Head of caudate nucleus (tissue), 42 donors: ENCODE measurements around the gene C11orf65.

Source experiments
- DNase-seq, 42 donors: peaks; one replicate each; pipeline versions ENCODE4 v3.0.0 to v3.0.0-alpha.2; 2020 to 2021; ENCODE audit warnings: mixed read lengths in 7 of 42
- intact Hi-C: fragments of 100-400 bp; cut with DNase I; formaldehyde crosslinking; loops from one replicate; pipeline ENCODE4 v1.15.0; 2022

C11orf65 gene, protein sequence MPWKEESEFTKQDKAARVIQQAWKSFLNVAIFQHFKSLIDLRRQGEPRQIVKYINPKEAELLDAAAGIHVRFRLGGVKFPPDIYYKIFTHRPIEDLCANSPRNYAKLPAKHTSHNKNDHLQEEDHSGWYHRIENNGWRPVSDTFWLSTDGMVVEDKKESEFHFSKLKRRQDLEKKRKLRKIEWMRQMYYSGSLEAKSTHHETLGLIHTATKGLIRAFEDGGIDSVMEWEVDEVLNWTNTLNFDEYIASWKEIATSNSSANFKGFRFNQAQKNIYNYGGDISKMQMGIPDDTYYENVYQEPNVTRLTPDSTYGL

DNA sequence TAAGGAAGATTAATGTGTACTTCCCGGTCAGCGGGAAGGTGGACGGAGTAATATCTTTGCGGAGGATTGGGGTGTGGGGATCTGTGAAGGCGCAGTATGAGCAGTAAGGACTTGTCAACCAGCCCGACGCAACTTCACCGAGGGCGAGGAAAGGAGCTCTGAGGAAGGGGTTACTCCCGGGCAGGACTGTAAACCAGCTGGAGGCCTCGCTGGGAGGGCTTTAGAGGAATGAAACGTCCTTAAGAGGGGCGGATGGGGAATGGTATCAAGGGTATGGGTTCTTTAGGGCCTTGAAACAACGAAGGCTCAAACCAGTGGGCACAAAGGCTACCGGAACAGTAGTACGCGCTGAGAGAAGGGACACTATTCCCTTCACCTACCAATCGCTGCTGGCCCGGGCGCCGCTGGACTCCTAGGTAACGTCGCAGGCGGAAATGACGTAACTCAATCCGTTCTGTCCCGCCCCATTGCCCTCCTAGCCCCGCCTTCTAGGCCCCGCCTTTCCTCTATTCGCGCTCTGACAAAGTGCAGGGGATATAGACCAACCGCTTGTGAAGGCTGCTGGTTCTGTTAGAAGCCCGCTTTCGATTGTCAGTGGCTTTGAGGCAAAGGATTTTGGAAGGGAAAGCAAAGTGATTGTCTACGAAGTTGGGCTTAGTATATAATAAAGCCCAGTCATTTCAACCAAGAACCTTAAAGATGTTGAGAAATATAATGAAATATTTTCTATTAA is at the start of gene C11orf65:
TSS of gene C11orf65 (minus strand) at position 439 of the 733 bp plus-strand sequence. CDS start 5,970 bp downstream, outside the sequence.
- intact Hi-C loops: loop anchor here (10.0 kb wide), 1 partner anchor 242 kb away; the partner anchor contains the start of genes ATM and NPAT
- DNase-seq: peak; percentile 94 to 99 (median 98)

DNA sequence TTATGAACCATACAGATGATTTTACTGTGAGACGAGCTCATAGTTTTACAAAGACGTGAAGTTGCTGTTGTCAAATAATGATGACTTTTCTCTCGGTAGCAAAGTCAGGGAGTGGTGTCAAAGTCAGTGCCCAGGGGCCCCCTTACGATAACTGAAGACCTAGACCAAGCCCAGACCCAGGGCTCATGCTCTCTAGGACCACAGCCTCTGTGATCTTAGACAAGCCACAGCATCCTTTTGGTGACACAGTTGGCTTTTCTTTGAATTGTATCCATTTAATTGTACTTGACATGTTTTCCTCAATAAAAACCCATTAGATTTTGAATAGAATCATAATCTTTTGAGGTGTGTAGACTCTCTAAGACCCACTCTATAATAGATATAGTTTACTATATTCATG is 48.8 kb upstream of the C11orf65 start:
- no peak for DNase-seq
- intact Hi-C loops: no loop called here

DNA sequence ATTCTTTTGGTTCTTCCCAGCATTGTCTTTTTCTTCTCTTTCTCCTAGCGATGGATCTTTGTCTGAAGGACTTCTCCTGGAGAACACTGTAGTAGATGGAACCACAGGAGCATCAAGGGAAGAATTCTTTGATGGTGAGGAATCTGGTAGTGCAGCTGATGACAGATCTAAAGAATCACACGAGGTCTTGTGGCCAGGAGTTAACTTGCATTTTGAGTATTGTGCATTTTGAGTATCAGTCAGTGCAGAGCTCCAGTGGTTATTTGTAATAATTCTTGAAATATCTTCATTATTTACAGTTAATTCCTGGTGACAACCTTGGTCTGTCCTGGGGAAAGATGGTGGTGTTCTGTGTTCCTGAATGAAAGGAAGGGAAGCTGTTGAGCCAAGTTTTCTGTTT is 45.4 kb upstream of the C11orf65 start:
- intact Hi-C loops: no loop called here
- DNase-seq: no peak

DNA sequence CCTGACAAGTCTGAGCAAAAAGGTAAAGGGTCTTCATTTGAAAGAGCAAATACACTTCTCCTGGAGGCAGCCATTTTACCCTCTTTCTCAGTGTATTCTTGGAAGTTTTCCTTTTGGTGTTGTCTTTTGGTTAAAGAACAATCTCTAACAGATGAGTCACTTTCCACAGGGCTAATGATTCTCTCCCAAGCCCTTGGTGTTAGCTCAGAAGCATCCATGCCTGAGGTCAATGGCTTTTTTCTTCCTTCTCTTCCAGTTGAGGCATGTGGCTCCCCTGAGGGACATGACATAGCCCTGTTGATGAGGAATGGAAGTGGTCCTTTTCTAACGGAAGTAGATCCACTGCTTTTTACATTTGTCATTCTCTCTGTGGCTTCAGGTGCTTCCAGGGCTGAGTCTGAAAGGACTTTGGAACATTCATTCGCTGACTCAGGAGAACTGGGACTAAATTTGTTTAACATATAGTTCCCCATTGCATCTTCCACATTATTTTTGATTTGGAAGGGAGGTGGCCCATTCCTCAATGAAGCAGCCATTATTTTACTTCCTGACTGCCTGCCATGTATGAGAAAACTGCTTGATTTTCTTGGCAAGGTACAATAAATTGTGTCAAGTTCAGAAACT is 44.6 kb upstream of the C11orf65 start:
- no peak for DNase-seq
- intact Hi-C loops: no loop called here

DNA sequence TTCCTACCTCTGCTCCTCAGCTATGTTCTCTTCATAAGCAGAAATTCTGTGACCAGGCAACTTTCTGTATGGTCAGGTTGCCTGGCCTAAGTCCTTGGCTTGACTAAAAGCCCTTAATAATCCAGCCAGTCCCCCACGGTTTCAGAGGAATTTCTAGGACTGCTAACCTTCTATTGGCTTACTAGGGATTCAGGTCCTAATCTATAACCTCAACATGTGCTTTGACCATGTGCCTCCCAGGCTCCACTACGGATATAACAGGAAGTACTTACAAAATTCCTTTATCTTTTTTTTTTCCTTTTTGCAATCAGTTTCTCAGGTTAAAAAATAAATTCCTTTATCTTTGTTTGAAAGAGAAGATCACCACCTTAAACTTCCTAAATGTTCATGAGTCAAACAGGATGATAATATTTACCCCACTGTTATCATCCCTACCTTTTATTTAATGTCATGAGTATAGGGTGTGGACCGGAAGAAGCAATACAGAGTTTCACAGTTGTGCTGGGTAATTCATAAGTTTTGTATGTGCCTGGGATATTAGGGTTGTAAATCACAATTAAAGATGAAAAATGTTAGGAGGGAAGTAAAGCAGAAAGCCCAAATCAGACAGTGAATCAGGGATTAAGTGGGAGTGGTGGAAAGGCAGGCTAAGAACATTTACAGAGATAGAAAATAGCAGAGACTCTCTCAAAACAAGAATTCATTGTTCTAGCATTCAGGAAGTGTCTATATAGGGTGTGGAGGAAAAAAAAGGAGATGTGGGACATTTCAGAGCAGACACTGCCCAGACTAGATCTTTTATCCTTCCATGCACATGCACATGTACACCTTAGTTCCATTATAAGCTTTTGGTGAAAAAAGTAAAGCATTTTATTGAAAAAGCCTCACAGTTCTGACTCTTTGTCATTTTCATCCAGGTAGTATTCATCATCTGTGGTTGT is 41.6 kb upstream of the C11orf65 start:
- DNase-seq: no peak
- intact Hi-C loops: no loop called here

DNA sequence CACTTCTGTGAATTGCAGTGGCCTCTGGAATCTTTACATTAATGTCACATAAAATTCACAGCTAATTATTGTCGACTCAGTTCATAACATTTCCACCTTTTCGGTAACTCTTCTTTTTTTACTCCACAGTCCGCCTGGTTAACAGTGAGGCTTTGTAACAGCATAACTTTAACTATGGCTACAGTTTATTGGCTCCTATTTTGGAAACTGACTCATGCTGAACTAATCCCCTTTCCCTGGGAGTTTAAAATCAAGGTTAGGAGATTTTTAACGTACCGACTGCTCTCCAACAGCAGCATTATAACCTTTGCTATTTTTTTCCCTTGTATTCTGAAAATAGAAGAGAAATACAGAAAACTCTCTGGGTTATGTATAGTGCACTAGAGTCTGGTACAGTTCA is 34.1 kb upstream of the C11orf65 start:
- DNase-seq: no peak
- intact Hi-C loops: no loop called here

DNA sequence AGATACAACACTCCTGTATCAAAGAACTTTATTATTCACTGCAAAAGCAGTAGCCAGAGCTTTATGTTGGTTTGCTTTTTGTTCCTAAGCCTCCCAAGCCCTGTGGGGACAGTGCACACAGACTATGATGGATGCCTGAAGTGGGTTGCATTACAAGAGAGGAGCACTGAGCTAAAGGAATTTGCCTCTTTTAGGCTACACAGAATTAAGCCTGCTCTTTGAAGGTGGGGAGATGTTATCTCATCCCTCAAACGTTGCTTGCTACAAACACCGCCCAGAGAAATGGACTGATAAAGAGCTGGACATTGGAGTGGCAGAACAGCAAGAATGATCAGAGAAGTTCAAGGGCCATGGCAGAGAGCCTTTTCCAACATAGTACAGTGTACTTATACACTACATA is 33.4 kb upstream of the C11orf65 start:
- no peak for DNase-seq
- intact Hi-C loops: no loop called here

DNA sequence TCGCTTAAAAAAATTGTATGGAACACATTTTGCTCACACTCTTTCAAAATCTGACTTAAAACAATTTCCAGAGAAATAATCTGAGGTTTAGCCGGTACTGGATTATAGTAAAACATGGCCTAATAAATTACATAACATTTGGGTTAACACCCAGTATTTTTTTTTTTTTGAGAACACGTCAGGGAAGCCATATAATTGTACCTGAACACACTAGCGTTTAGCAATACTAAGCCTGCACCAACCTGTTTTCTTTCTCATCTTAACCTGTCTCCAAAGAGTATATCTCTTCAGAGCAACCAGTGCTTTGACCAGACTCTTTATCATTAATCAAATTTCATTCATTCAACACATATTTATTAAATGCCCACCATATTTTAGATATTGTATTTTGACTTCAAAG is 32.8 kb upstream of the C11orf65 start:
- intact Hi-C loops: no loop called here
- no peak for DNase-seq

DNA sequence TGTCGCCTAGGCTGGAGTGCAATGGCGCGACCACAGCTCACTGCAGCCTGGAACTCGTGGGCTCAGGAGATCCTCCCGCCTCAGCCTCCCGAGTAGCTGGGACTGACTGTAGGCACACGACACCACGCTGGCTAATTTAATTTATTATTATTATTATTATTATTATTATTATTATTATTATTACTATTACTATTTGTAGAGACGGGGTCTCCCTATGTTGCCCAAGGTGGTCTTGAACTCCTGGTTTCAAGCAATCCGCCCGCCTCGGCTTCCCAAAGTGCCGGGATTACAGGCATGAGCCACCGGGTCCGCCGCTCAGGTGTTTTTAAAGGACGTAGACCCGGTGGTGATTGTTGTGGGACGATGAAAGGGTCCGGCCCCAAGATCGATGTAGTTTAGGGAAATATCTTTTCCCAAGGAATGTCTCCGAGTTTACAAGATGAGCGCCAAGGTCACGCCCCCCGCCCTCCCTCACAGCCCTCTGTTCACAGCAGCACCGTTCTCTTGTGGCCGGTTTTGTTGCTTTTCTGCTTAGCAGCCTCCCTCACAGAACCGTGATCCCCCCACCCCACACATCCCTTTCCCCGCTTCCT is 31.6 kb upstream of the C11orf65 start:
- intact Hi-C loops: no loop called here
- no peak for DNase-seq

DNA sequence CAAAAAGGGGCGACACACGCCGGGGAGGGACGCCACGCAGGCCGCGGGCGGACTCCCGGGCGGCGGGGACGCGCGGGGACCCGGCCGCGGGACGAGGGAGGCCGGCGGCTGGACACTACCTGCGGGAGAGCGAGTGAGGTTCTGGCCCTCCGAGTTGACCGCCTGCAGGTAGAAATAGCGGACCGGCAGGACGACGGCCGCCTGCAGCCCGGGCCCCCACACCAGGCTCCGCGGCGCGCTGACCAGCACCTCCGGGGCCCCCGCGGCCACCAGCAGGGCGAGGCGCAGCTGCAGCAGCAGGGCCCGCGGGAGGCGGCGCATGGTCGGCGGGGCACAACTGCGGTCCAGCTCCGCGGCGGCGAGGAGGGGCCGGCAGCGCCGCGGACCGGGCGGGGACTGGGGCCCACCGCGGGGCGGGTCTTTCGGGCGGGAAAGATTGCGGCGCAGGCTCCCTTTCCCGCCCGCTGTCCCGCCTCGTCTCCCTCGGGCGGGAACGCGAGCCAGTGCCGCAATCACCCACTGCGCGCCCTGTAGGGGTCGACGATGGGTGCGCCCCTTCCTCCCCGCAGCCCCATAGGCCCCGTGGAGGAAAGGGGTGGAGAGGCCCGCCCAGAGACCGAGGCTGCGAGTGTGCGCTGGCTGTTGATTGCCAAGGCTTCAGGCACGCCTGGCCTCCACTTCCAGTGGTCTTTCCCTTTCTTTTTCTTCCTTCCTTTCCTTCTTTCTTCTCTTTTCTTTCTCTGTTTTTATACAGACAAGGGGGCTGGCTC is 30.9 kb upstream of the C11orf65 start, which contains the start of gene POGLUT3:
TSS of gene POGLUT3 (minus strand) at position 339 of the 770 bp plus-strand sequence. CDS start at position 321, 18 bp downstream.
- intact Hi-C loops: no loop called here
- DNase-seq: peak in 38 of 42 donors; percentile 25 to 80 (median 56)

DNA sequence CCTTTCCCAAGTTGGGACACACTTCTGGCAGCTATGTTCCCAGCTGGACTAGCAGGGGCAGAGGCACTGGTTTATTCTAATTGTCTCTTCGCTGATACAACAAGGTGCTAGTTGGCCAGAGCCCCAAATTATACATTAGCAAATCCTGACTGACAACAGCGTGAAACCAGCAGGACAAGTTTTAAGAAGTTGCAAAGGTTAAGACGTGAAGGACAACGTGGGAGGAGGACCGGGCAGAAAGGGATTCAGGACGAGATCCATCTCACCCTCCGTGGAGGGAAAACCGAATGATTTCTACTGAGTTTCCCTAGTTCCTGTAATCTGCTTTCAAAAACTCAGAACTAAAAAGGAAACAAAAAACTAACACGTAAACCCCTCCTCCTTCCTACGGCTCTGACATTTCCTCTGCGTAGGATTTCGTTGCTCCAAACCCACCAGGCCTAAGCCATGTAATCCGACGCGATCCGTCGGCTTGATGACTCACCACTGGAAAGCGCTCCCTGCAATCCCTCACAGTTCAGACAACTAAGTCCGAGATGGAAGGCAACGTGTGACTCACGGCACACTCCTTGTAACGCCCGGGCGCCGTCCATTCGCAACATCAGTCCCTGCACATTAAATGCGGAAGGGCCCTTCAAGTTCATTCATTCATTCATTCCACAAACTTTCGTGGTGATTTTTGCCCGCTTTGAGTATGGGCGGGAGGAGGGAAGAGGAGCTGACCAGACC is 30.2 kb upstream of the C11orf65 start:
- intact Hi-C loops: no loop called here
- DNase-seq: peak; percentile 22 to 86 (median 61)

DNA sequence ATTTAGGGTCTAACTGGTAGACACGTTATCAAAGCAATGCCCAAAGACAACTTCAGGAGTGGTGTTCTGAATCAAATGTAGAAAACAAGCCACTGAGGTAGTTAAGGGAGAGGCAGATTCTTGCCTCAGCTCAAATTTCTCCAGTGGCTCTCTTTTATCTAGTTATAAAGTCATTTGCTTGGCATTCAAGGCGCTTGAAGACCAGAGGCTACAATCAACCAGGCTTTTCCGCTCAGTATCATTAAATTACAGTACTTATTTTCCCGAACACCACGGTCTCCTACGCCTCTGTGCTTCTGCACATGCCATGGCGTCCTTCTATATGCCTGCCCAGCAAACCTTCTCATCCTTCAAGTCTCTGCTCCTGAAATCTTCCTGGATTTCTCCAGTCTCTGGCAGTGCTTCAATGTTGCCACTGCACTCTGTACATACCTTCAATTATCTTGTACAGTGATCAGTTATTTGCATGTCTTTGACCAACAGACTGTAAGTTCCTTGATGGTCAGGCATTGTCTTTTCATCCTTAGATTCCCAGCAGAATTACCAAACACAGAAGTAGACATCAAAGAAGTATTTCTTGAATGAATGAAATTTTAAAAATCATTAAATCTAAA is 29.4 kb upstream of the C11orf65 start:
- DNase-seq: no peak
- intact Hi-C loops: no loop called here

DNA sequence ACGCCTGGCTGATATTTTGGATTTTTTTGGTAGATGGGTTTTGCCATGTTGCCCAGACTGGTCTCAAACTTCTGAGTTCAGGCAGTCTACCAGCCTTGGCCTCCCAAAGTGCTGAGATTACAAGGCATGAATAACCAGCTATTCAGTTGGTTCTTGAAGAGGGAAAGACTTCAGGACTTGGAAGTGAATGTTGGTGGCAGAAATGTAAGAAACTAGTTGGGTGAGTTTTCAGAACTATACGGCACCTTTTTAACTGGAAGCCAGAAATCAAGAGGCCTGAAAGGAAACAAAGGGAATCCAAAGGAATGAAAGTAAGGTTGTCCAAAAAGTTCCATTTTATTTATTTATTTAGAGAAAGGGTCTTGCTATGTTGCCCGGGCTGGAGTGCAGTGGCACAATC is 28.0 kb upstream of the C11orf65 start:
- DNase-seq: no peak
- intact Hi-C loops: no loop called here

DNA sequence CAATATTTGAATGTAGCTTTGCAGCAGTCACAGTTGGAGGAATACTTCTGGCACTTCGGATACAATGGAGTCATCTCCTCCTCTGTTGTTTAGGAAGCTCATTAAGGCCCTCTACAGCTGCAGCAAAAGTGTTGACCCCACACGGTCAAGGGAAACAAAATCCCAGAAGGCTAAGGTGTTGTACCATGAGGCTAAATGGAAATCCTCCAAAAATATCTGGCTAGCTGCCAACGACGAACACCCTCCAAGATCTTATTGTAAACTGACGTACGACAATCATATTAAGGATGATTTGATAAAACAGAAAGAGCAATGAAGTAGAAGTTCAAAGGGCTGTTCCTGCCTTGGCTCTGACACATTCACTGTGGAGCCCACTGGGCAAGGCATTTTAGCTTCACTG is 26.9 kb upstream of the C11orf65 start:
- intact Hi-C loops: no loop called here
- DNase-seq: no peak

DNA sequence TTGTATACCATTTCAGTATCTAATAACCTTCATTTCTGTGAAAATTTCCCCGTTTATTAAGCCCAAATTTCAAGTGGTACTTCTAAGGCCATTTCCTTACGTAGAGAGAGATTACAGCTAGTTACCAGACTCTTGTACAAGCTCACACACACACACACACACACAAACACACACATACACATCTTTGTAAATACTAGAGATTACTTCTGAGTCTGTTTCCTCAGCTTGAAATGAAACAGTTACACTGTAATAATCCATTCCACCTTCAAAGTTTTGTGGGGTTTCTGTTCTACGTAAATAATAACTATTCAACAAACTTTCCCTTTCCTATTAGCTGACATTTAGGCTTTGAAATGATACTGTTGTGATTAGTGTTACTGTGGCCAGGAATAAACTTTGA is 24.6 kb upstream of the C11orf65 start:
- no peak for DNase-seq
- intact Hi-C loops: no loop called here

DNA sequence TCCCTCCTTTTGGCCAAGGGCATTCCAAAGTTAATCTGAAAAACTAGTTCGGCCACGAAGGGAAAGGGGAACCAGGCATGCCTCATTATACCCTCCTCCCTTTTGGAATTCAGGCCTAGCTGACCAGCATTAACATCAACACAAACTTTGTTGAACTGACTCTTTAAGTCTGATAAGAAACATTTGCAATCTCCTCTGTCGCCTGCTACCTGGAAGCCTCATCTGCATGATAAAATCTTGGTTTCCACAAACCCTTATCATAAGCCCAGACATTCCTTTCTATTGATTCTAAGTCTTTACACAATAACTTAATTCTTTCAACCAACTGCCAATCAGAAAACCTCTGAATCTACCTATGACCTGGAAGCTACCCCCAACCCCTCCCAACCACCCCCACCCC is 19.5 kb upstream of the C11orf65 start:
- no peak for DNase-seq
- intact Hi-C loops: no loop called here

DNA sequence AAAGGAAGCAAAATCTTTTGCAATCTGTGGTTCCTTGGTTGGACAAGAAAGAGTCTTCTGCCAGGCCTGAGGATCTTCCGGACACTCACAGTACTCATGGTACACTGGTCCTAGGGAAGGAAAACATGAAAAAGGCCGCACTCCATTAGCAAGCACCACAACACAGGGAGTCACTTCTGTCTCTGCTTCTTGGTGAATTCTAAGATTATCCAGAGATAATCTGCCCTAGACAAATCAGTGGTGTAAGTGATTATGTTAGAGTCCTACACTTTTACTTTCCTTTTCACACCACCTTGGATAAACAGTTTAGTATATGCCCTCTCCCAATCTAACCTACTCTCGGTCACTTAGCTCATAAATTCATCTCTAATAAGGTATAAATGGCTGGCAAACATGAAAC is 19.0 kb upstream of the C11orf65 start:
- intact Hi-C loops: no loop called here
- DNase-seq: no peak
